ENCODE results near the gene AGPAT2.

Gene AGPAT2

GRCh38 chr9:136625101-136626065 lies 61.9 kb downstream of the AGPAT2 start:
- DNase-seq (ENCODE audit: low read depth): no peak

DNA sequence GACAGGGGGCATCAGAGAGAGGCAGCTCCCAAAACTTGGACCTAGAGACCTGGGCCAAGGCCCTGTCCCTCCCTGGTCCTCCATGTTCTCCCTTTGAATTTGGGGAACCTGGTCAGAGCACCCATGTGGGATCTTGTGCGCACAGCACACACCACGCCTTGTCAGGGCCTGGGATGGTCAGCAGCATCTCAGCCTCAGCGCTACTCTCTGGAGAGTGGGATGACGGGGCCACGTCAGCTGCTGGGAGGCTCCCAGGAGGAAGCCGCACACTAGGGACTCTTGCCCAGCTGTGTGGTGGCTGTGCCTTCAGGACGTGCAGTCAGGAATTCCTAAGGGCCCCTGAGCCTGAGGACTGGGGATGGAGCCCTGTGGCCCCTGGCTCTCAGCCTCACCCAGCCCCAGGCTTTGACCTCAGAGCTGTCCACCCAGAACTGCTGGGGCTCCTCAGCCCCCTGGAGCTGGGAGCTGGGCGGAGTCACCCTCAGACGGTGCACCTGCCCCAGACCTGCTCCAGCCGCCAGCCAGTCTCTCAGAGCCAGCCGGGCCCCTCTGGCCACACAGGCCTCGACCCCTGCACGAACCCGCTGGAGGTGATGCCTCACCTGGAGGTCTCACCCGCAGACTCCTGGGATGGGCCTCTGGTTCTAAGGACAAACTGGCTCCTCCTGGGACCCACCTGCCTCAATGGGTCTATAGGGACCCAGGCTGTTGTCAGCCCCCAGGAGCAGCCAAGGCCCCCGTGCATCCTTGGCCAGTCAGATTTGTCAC lies 62.9 kb downstream of the AGPAT2 start:
- DNase-seq (ENCODE audit: low read depth): no peak

- DNase-seq (ENCODE audit: low read depth): no peak
Measured at GRCh38 chr9:136623842-136624183, 63.4 kb downstream of the AGPAT2 start.

All from GM04503 (cell line).